Bronchial epithelial cell (primary cell): ENCODE measurements around the gene KRT16. TPM values are rescaled to one million over a fixed set of nuclear protein-coding genes. Genes with fewer than 3 reads are reported as not detected.
"Not testable (repeated sequence)": the region's sequence is repeated elsewhere in the genome, so short reads cannot be mapped to it uniquely, and the experiment has no call there.

Source experiments
- DNase-seq: peaks from one replicate; pipeline ENCODE4 v3.0.0-alpha.2; 2010; ENCODE audit warnings: low read depth
- FAIRE-seq: peaks from 2 replicates; lab custom pipeline; 2011; peaks lifted over from hg19 to GRCh38; lab: Jason Lieb, UNC
- H3K27me3 ChIP-seq: 2 replicates; pipeline ENCODE4 v1.5.1; 2011; ENCODE audit warnings: low read length; ENCODE audit not compliant: control insufficient read depth, insufficient read depth
- H3K36me3 ChIP-seq: 2 replicates; pipeline ENCODE4 v1.5.1; 2011; ENCODE audit warnings: low read length; ENCODE audit not compliant: control insufficient read depth, insufficient read depth
- H3K4me3 ChIP-seq: 2 replicates; pipeline ENCODE4 v1.5.1; 2011; ENCODE audit warnings: mild to moderate bottlenecking, low read depth, low read length, control low read depth
- CTCF ChIP-seq: IDR thresholded peaks from 2 replicates; pipeline ENCODE4 v1.5.1; 2011; ENCODE audit warnings: mild to moderate bottlenecking, moderate library complexity, low read length, control low read depth, inconsistent platforms; ENCODE audit not compliant: insufficient read depth, severe bottlenecking
- total RNA-seq: library from RNA; depleted of rRNA; stranded (reverse); fragments of >200 nt; gene quantifications from 2 replicates; pipeline ENCODE4 v1.2.1, GENCODE V29; 2014

Gene KRT16
- total RNA-seq, 1 donor from 2014 or later: 1,390 TPM

DNA sequence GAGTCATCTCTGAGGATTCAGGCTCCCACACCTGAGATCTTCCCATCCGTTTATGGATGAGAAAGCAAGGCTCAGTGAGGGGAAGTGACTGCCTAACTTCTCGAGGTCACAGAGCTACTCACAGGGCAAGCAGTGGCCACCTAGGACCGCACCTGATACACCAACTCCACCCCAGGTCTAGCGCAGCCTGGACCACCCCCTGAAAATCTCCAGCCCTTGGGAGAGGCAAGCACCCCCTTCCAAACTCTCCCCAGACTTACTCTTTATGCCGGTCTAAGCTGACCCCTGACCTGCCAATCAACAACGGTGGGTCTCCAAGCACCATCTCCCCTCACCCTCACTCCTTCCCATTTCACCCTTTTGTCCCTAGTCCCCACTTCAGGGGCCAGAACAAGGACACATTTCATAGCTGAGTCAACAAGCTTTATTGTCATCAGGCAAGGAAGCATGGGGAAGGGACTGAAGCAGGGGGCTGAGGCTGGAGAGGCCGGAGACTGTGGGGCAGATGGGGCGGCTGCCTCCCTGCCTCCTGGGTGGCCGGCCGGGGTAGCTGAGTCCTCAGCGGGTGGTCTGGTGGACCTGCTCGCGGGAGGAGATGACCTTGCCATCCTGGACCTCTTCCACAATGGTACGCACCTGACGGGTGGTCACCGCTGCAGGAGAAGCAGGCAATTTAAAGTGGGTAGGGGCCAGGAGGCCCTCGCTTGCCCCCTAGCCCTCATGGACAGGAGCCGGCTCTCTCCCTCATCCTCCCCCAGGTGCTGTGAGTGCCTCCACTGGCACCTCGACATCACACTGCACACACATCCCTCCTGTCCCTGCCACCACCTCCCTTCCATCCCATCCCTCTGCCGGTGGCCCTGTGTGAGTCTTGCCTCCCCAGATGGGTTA is 6.7 kb upstream of the KRT16 start:
- Histone ChIP-seq H3K36me3 (peaks cover 17% of the 10 kb centered on the region), H3K27me3 (no peaks in the 10 kb centered on the region), H3K4me3 (no peak overlapping the region)
- FAIRE-seq (peak; percentile 97), DNase-seq (peak; percentile 95)
- no peak for TF ChIP-seq CTCF

- FAIRE-seq (no peak), DNase-seq (peak; percentile 90)
- peaks cover 12% of the 10 kb centered on the region for H3K36me3 ChIP-seq
- TF ChIP-seq CTCF: no peak
- H3K4me3 ChIP-seq: no peak overlapping the region
- H3K27me3 ChIP-seq: no peaks in the 10 kb centered on the region
Measured at GRCh38 chr17:41618341-41619035, 5.9 kb upstream of the KRT16 start.

DNA sequence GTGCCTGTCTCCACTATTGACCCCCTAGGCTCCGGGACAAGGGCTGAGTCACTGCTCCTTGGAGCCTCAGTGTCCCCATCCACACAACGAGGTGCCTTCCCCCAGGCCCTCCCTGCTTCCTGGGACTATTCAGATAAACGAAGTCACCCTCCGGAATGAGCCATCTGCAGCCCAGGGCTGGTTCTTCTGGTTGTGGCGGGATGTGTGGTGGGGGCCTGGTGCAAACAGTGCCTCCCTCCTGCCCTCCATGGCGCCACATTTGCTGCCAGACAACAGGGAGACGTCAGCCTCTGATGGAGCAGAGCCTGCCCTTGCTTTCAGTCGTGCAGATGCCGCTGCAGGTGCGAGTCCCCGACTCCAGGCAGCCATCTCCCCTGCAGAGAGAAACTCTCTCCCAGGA is 5.1 kb upstream of the KRT16 start:
- peak; percentile 83 for DNase-seq
- no peak for TF ChIP-seq CTCF
- Histone ChIP-seq H3K4me3 (no peak overlapping the region), H3K27me3 (no peaks in the 10 kb centered on the region), H3K36me3 (peaks cover 4% of the 10 kb centered on the region)
- no peak for FAIRE-seq

DNA sequence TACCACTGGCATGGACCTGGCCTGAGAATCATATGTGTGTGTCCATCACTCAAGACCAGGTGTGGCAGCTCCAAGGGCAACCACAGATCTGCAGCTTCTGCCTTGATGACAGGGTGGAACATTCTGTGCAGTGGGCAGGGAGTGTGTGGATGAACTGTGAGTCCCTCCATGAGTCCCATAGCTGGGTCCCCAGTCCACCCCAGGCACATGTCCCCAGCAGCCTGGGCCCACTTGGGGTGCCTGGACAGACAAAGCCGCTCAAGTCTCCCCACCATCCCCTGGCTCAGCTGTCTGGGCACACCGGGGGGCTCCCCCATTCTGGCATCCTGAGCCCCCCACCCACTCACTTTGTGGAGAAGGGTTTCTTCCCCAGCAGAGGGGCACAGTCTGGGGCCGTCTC is 4.6 kb upstream of the KRT16 start:
- H3K36me3 ChIP-seq: peaks cover 1% of the 10 kb centered on the region
- H3K4me3 ChIP-seq: no peak overlapping the region
- TF ChIP-seq CTCF: no peak
- DNase-seq (peak; percentile 69), FAIRE-seq (peak; percentile 32)
- no peaks in the 10 kb centered on the region for H3K27me3 ChIP-seq

DNA sequence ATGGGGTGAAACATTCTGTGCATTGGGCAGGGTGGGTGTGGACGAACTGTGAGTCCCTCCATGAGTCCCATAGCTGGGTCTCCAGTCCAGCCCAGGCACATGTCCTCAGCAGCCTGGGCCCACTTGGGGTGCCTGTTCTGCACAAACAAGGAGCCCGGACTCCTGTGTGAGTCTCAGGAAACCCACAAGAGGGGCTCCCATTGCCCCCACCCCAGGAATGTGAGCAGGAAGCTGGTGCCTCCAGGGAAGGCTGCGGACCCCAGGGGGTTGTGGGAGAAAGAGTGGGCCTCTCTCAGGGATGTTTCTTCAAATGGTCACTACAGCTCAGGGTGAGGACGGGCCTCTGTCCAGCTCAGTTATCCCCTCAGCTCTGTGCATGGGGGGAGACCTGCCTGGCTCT is 3.9 kb upstream of the KRT16 start:
- not testable (repeated sequence) for H3K36me3 ChIP-seq, H3K27me3 ChIP-seq, H3K4me3 ChIP-seq, FAIRE-seq
- DNase-seq: peak; percentile 33

GRCh38 chr17:41615454-41615853 is 2.9 kb upstream of the KRT16 start:
- DNase-seq: peak; percentile 98
- no peak overlapping the region for H3K4me3 ChIP-seq
- TF ChIP-seq CTCF: peak; percentile 12
- H3K27me3 ChIP-seq: no peaks in the 10 kb centered on the region
- FAIRE-seq: peak; percentile 95
- H3K36me3 ChIP-seq: peaks cover 5% of the 10 kb centered on the region

GRCh38 chr17:41614767-41615166 is 2.2 kb upstream of the KRT16 start:
- H3K27me3 ChIP-seq, H3K4me3 ChIP-seq, FAIRE-seq, DNase-seq, H3K36me3 ChIP-seq: not testable (repeated sequence)
